Effector memory CD8-positive, alpha-beta T cell (primary cell): Measurements from ENCODE around the gene TCEA3.

ENCODE experiments used
- ATAC-seq: fragments of 150-1000 bp; cut with Tn5 transposase; replicated peaks from 2 replicates; pipeline ENCODE4 v1.10.0; 2021; ENCODE audit warnings: mild to moderate bottlenecking, moderate library complexity
- DNase-seq, 3 experiments: peaks; one replicate each; pipeline ENCODE4 v3.0.0; 2021
- H3K27ac Mint-ChIP-seq, 2 donors: one replicate each; pipeline ENCODE4 v1.8.0; 2022; ENCODE audit warnings: mild to moderate bottlenecking in 2 of 2, mixed read lengths in 2 of 2, moderate library complexity in 2 of 2
- H3K27me3 Mint-ChIP-seq, 2 donors: one replicate each; pipeline ENCODE4 v1.8.0; 2022; ENCODE audit warnings: mixed read lengths in 2 of 2
- H3K36me3 Mint-ChIP-seq: one replicate; pipeline ENCODE4 v1.8.0; 2022; ENCODE audit warnings: mild to moderate bottlenecking, moderate library complexity, mixed read lengths; ENCODE audit not compliant: insufficient read depth
- H3K4me1 Mint-ChIP-seq, 2 donors: one replicate each; pipeline ENCODE4 v1.8.0; 2022; ENCODE audit warnings: low read depth in 2 of 2, mixed read lengths in 2 of 2
- H3K4me3 Mint-ChIP-seq, 2 donors: one replicate each; pipeline ENCODE4 v1.8.0; 2022; ENCODE audit warnings: mild to moderate bottlenecking in 2 of 2, mixed read lengths in 2 of 2, moderate library complexity in 2 of 2
- H3K9me3 Mint-ChIP-seq, 2 donors: one replicate each; pipeline ENCODE4 v1.8.0; 2022; ENCODE audit warnings: mixed read lengths in 2 of 2

TCEA3 gene

DNA sequence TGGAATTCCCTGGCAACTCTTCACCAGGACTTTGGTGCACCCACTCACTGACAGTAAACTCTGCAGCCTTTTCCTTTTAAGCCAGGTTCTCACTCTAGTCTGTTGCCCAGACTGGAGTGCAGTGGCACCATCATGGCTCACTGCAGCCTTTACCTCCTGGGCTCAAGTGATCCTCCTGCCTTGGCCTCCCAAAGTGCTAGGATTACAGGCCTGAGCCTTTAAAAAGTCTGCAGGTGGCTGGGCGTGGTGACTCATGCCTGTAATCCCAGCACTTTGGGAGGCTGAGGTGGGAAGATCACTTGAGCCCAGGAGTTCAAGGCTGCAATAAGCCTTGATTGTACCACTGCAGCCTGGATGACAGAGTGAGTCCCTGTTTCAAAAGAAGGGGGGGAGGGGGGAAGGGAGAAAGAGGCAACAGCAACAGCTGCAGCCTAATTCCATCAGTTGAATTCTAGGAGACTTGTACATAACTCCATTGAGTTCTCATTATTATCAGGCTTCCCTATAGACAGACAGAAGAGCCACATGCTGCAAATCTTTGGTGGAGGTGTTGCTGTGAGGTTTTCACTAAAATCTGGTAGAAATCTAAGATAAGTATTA lies 72.4 kb downstream of the TCEA3 start:
- DNase-seq (no peak), ATAC-seq (no peak)
- Mint-ChIP-seq H3K9me3 (no peaks in the 10 kb centered on the region), H3K4me1 (peaks cover 2 to 5% of the 10 kb centered on the region in 2 donors), H3K36me3 (no peaks in the 10 kb centered on the region), H3K27me3 (no peaks in the 10 kb centered on the region), H3K4me3 (no peak overlapping the region), H3K27ac (no peak overlapping the region)

DNA sequence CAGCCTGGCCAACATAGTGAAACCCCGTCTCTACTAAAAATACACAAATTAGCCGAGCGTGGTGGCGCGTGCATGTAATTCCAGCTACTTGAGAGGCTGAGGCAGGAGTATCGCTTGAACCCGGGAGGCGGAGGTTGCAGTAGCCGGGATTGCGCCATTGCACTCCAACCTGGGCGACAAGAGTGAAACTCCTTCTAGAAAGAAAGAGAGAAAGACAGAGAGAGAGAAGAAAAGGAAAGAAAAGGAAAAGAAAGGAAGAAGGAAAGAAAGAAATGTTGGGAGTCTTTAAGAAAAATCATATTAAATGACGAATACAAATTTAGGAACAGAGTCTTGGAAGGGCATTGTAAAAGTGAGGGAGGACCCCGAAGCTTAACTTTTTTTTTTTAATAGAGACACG lies 78.6 kb downstream of the TCEA3 start:
- Mint-ChIP-seq H3K27ac (no peak overlapping the region), H3K4me1 (peaks cover 24 to 27% of the 10 kb centered on the region in 2 donors), H3K27me3 (no peaks in the 10 kb centered on the region), H3K9me3 (no peaks in the 10 kb centered on the region), H3K4me3 (no peak overlapping the region), H3K36me3 (peaks cover 3% of the 10 kb centered on the region)
- no peak for DNase-seq
- ATAC-seq = no peak

DNA sequence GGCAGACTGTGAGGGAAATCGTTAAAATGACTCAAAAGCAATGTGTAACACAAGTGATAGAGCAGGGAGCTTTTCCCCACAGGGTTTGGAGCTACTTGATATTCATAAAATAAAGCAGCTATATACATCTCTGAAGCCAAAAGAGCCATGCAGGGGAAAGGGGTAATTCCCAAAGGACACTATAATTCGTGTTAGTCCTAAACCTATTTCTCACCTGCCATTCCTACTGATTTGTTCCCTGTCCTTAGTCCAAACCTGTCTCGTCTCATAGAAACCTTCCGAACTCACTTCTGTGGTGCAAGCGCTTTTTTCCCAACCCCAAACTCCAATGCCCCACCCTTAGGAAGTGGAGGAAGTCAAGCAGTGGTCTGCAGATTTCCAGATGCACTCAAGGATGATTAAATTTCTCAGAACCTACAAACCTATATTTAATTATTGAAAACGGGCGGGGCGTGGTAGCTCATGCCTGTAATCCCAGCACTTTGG lies 79.5 kb downstream of the TCEA3 start:
- Mint-ChIP-seq H3K4me1 (peaks cover 30 to 33% of the 10 kb centered on the region in 2 donors), H3K4me3 (peak overlapping the region; percentile 95 to 96), H3K27me3 (no peaks in the 10 kb centered on the region), H3K27ac (peak overlapping the region; percentile 97), H3K9me3 (no peaks in the 10 kb centered on the region), H3K36me3 (peaks cover 3% of the 10 kb centered on the region)
- DNase-seq (no peak), ATAC-seq (no peak)

DNA sequence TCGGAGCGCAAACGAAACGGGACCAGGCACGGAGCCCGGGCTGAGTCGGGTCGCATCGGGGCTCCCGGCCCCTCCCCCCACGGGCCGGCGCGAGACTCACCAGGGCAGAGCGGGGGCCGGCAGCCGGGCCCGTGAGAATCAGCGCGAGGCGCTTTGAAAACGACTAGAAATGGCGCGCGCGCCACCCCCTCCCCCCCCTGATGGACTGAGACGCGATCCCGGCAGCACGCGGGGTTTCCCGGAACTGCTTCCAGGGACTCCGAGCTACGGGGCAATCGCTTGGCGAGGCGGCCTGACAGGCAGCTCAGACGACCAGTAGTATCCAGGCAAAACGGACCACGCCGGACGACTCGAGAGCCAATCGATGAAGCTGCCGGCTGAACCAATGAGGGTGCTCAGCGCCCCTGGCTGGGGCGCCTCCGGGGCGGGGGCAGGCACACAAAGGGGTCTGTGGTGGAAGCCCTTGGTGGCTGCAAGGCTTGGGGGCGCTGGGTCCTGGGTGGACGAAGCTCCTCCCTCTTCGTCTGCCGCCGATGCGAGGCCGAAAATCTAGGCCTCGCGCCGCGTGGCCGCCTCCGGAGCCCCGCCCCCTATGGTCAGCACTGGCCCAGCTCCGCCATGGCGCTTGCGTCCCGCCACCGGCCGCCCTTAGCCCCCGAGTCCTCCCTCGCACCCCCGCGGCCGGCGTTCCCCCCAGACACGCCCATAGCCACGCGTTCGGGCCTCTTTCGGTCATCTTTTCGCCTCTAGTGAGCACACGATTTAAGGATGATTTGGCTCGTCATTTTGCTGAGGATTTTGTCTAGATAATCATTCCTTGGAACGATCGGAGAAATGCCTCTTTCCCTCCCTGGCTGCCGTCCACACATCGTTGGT lies 80.2 kb downstream of the TCEA3 start, which contains the start of gene HNRNPR:
HNRNPR (minus strand) TSS at position 174 of the 876 bp plus-strand sequence. CDS start 3,276 bp downstream, outside the sequence.
- Mint-ChIP-seq H3K4me1 (peaks cover 35 to 39% of the 10 kb centered on the region in 2 donors), H3K9me3 (no peaks in the 10 kb centered on the region), H3K27ac (peak within 1 kb of the TSS; percentile 97), H3K36me3 (peaks cover 6% of the 10 kb centered on the region), H3K27me3 (no peaks in the 10 kb centered on the region), H3K4me3 (peak within 1 kb of the TSS; percentile 95 to 96)
- ATAC-seq (peak; percentile 96), DNase-seq (peak; percentile 97 to 98 (median 98))

DNA sequence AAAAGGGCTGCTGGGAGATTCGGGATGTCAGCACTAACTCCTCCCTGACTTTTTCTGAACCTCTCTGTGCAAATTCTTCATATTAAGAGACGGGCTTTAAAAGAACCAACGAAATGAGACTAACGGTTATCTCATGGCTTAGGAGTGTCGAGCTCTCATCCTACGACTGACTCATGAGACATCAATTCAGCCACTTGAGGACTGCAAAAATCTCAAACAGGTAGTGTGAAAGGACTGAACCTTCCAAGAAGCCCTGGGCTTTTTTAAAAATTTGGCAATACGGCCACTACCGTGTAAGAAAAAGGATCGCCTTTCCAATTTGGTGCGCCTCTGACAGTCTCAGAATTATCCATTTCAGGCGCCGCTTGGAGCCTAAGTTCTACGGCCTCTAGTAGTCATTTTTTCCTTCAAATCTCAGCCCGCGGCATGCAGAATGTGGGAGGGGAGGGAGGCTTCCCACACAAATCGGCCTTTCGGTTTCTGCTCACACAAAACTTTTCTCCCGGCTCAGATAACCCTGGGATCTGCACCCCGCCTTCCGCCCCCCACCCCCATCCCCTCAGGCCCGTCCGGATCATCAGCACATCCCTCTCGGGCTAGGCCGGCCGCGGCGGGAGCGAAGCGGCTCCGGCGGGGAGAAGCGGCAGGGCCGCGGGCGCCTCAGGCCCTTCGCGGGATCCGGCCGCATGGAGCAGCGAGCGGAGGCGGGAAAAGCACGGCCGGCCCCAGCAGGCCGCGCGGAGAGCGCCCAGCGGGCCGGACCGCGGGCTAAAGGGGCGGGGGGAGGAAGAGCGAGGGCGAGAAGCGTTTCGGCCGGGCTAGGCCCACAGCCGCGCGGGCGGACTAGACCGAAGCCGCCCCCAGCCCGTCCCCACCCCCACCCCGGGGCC lies 81.1 kb downstream of the TCEA3 start:
- H3K4me3 Mint-ChIP-seq = peak overlapping the region; percentile 95 to 96
- DNase-seq (no peak), ATAC-seq (peak; percentile 2)
- no peaks in the 10 kb centered on the region for H3K27me3 Mint-ChIP-seq
- H3K36me3 Mint-ChIP-seq = peaks cover 6% of the 10 kb centered on the region
- H3K4me1 Mint-ChIP-seq = peaks cover 38 to 46% of the 10 kb centered on the region in 2 donors
- no peaks in the 10 kb centered on the region for H3K9me3 Mint-ChIP-seq
- peak overlapping the region; percentile 97 for H3K27ac Mint-ChIP-seq

DNA sequence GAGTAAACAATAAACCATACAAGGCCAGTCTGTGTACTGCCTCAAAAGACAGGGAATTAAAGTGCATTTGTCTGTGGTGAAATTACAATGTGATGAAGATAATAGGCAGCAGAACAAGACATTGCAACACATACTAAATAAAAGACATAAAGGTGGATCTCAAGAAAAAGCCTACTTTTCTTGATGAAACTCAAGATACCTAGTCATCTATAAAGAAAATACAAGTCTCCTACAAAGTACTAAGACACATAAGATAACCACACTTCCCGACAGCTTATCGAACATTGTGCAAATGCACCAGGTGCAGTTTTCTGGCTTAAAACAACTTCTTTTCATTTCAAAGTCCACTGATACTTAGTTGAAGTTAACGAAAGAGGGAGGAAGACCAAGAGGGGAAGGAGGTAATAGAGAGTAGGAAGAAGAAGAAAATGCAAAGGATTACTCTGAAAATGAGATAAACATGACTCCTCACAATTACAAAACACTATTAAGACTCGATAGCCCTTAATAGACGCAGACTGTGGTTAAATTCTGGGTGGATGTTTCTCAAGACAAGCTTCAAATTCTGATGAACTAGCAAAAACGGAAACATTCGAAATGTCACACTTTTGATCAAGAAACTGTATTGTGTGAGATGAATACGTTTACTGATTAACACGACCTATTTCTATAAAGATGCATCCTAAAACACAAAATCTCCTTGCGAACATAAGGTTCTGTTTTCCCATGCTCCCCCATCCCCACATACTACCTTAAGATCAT lies 82.4 kb downstream of the TCEA3 start:
- Mint-ChIP-seq H3K27ac (peak overlapping the region; percentile 97), H3K4me3 (peak overlapping the region; percentile 95 to 96), H3K4me1 (peaks cover 43 to 56% of the 10 kb centered on the region in 2 donors), H3K27me3 (no peaks in the 10 kb centered on the region), H3K36me3 (peaks cover 13% of the 10 kb centered on the region), H3K9me3 (no peaks in the 10 kb centered on the region)
- no peak for DNase-seq
- no peak for ATAC-seq

DNA sequence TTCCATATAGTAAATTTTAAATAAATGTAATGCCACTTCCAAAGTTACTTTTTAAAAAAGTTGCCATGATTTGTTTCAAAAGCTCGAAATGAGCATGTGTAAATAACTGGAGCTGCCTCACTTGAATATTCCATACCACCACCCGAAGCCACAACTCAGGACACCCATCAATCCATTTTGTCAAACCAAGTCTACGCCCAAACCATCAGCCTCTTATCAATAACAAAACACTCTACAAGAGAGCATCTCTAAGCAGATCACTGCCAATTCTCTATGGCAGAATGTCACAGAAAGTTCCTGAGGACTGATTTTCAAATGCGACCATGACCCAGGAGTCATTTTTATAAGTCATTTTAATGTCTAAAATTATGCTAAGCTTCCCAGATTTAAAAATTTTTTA lies 84.9 kb downstream of the TCEA3 start:
- Mint-ChIP-seq H3K4me3 (peak overlapping the region; percentile 95 to 96), H3K36me3 (peaks cover 38% of the 10 kb centered on the region), H3K27ac (peak overlapping the region in 1 of 2 donors; percentile 97), H3K9me3 (no peaks in the 10 kb centered on the region), H3K4me1 (peaks cover 37 to 57% of the 10 kb centered on the region in 2 donors), H3K27me3 (no peaks in the 10 kb centered on the region)
- ATAC-seq (no peak), DNase-seq (no peak)

DNA sequence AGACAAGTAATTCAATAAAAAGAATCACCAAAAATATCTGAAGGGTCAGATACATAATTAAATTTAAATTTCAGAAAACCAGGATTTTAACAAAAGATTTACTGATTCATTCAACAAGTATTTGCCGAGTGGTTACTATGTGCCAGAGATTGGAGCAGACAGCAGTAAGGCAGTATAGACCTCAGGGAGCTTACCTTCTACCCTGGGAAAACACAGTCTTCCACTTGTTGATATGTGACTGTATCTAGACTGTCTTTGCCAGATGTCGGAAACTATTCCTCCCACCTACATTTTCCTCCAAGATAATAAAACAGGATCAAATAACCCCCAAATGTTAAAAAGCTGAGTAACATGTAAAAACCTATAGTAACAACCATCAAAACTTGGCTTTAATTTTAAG lies 86.7 kb downstream of the TCEA3 start:
- peak overlapping the region in 1 of 2 donors; percentile 27 for H3K27ac Mint-ChIP-seq
- no peak for DNase-seq
- peaks cover 52% of the 10 kb centered on the region for H3K36me3 Mint-ChIP-seq
- no peaks in the 10 kb centered on the region for H3K9me3 Mint-ChIP-seq
- peak overlapping the region in 1 of 2 donors; percentile 96 for H3K4me3 Mint-ChIP-seq
- H3K4me1 Mint-ChIP-seq = peaks cover 31 to 63% of the 10 kb centered on the region in 2 donors
- no peak for ATAC-seq
- H3K27me3 Mint-ChIP-seq = no peaks in the 10 kb centered on the region

DNA sequence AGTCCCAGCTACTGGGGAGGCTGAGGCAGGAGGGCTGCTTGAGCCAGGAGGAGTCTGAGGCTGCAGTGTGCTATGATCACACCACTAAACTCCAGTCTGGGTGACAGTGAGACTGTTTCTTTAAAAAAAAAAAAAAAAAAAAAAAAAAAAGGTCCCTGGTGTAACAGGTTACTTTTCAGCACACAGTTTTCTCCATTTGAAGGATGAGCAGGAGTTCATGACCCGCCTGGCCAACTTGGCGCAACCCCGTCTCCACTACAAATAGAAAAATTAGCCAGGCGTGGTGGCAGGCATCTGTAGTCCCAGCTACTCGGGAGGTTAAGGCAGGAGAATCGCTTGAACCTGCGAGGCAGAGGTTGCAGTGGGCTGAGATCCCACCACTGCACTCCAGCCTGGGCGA lies 92.8 kb downstream of the TCEA3 start:
- H3K36me3 Mint-ChIP-seq = peaks cover 95% of the 10 kb centered on the region
- no peak for ATAC-seq

More for the DNA sequence above, 92.8 kb downstream of the TCEA3 start:
- Mint-ChIP-seq H3K4me1 (peaks cover 13 to 33% of the 10 kb centered on the region in 2 donors), H3K27ac (no peak overlapping the region), H3K4me3 (no peak overlapping the region), H3K9me3 (no peaks in the 10 kb centered on the region), H3K27me3 (no peaks in the 10 kb centered on the region)
- DNase-seq = no peak
